Trophoblast cell (in vitro differentiated cells and primary cell): ENCODE data around the gene HEY2.

Experiments
- DNase-seq, 2 donors: peaks; one replicate each; pipeline ENCODE4 v3.0.0-alpha.2; 2016
- H2AFZ ChIP-seq: 2 replicates; pipeline ENCODE4 v1.6.1; 2013; ENCODE audit warnings: low read length, moderate library complexity, mild to moderate bottlenecking; ENCODE audit not compliant: insufficient read depth, poor library complexity
- H2AK5ac ChIP-seq: 2 replicates; pipeline ENCODE4 v1.6.1; 2013; ENCODE audit warnings: mild to moderate bottlenecking, low read length
- H2BK120ac ChIP-seq: 2 replicates; pipeline ENCODE4 v1.6.1; 2013; ENCODE audit warnings: low read length, mild to moderate bottlenecking, moderate library complexity; ENCODE audit not compliant: insufficient read depth, poor library complexity
- H2BK12ac ChIP-seq: 2 replicates; pipeline ENCODE4 v1.6.1; 2013; ENCODE audit warnings: mild to moderate bottlenecking, low read length, moderate library complexity
- H2BK5ac ChIP-seq: 2 replicates; pipeline ENCODE4 v1.6.1; 2013; ENCODE audit warnings: low read length, low read depth, moderate library complexity, mild to moderate bottlenecking; ENCODE audit not compliant: poor library complexity
- H3K14ac ChIP-seq: 2 replicates; pipeline ENCODE4 v1.6.1; 2013; ENCODE audit warnings: mild to moderate bottlenecking, low read length
- H3K18ac ChIP-seq: 2 replicates; pipeline ENCODE4 v1.6.1; 2013; ENCODE audit warnings: mild to moderate bottlenecking, low read length
- H3K23ac ChIP-seq: 2 replicates; pipeline ENCODE4 v1.6.1; 2013; ENCODE audit warnings: low read length
- H3K27ac ChIP-seq: 2 replicates; pipeline ENCODE4 v1.5.1; 2013; ENCODE audit warnings: low read depth, mild to moderate bottlenecking, inconsistent platforms, low read length, moderate library complexity
- H3K27me3 ChIP-seq: 2 replicates; pipeline ENCODE4 v1.6.1; 2013; ENCODE audit warnings: inconsistent platforms, mild to moderate bottlenecking, low read length, moderate library complexity; ENCODE audit not compliant: insufficient read depth
- H3K36me3 ChIP-seq, 2 experiments: 1 replicate in 1 of 2; 2 replicates in 1 of 2; pipeline ENCODE4 v1.6.1; 2013; ENCODE audit warnings: low read length in 2 of 2, mild to moderate bottlenecking in 2 of 2, moderate library complexity in 1 of 2; ENCODE audit not compliant: insufficient read depth in 2 of 2, control insufficient read depth in 1 of 2
- H3K4ac ChIP-seq: 2 replicates; pipeline ENCODE4 v1.6.1; 2013; ENCODE audit warnings: low read depth, mild to moderate bottlenecking, low read length, moderate library complexity
- H3K4me1 ChIP-seq, 2 experiments: 1 replicate in 1 of 2; 2 replicates in 1 of 2; pipeline ENCODE4 v1.6.1; 2013; ENCODE audit warnings: low read length in 2 of 2, mild to moderate bottlenecking in 2 of 2, moderate library complexity in 1 of 2; ENCODE audit not compliant: insufficient read depth in 2 of 2, control insufficient read depth in 1 of 2
- H3K4me2 ChIP-seq: 2 replicates; pipeline ENCODE4 v1.6.1; 2013; ENCODE audit warnings: inconsistent platforms, mild to moderate bottlenecking, low read length, moderate library complexity
- H3K4me3 ChIP-seq: 2 replicates; pipeline ENCODE4 v1.5.1; 2013; ENCODE audit warnings: mild to moderate bottlenecking, low read depth, low read length, inconsistent platforms
- H3K79me1 ChIP-seq: one replicate; pipeline ENCODE4 v1.6.1; 2013; ENCODE audit warnings: low read length
- H3K79me2 ChIP-seq: 2 replicates; pipeline ENCODE4 v1.6.1; 2013; ENCODE audit warnings: low read length, mild to moderate bottlenecking; ENCODE audit not compliant: control insufficient read depth, insufficient read depth, poor library complexity
- H3K9ac ChIP-seq: 2 replicates; pipeline ENCODE4 v1.6.1; 2013; ENCODE audit warnings: mild to moderate bottlenecking, low read length
- H3K9me3 ChIP-seq: 2 replicates; pipeline ENCODE4 v1.6.1; 2013; ENCODE audit warnings: low read depth, mild to moderate bottlenecking, control low read depth, inconsistent platforms, low read length; ENCODE audit not compliant: insufficient read depth
- H4K12ac ChIP-seq: 2 replicates; pipeline ENCODE4 v1.6.1; 2013; ENCODE audit warnings: low read depth, mild to moderate bottlenecking, low read length, moderate library complexity
- H4K8ac ChIP-seq: 2 replicates; pipeline ENCODE4 v1.6.1; 2013; ENCODE audit warnings: low read depth, mild to moderate bottlenecking, low read length, moderate library complexity
- H4K91ac ChIP-seq: one replicate; pipeline ENCODE4 v1.6.1; 2013; ENCODE audit warnings: low read depth, mild to moderate bottlenecking, low read length, moderate library complexity
- WGBS: extraction: QIAGEN DNeasy Blood & Tissue Kit; methylation state at CpG from one replicate; pipeline ENCODE4 v1.1.7; 2013; ENCODE audit warnings: missing lambda C conversion rate; ENCODE audit not compliant: insufficient read length, insufficient coverage; ENCODE audit errors: extremely low coverage; 5-methylcytosine and 5-hydroxymethylcytosine counted together

Gene HEY2

GRCh38 chr6:125707615-125708243 lies 41.7 kb upstream of the HEY2 start:
- Histone ChIP-seq H3K9ac (no peak overlapping the region), H3K27ac (no peak overlapping the region), H4K8ac (no peak overlapping the region), H2AFZ (no peak overlapping the region), H4K12ac (no peak overlapping the region), H3K4me1 (no peaks in the 10 kb centered on the region), H3K4me3 (no peak overlapping the region), H2BK5ac (no peak overlapping the region), H3K79me1 (no peaks in the 10 kb centered on the region), H2AK5ac (no peak overlapping the region), H2BK120ac (no peak overlapping the region), H3K9me3 (no peaks in the 10 kb centered on the region), H4K91ac (no peak overlapping the region), H3K23ac (no peak overlapping the region), H3K14ac (no peak overlapping the region), H3K4me2 (no peak overlapping the region), H3K18ac (no peak overlapping the region), H3K79me2 (no peaks in the 10 kb centered on the region), H3K4ac (no peak overlapping the region), H3K27me3 (no peaks in the 10 kb centered on the region), H2BK12ac (no peak overlapping the region), H3K36me3 (peaks cover 0 to 2% of the 10 kb centered on the region in 2 experiments)
- WGBS = no CpG with 5 or more reads among the region's 4 CpGs
- no peak for DNase-seq

GRCh38 chr6:125711013-125711675 lies 38.3 kb upstream of the HEY2 start:
- Histone ChIP-seq H3K4me2 (no peak overlapping the region), H3K27ac (no peak overlapping the region), H3K4me3 (no peak overlapping the region), H2BK12ac (no peak overlapping the region), H3K14ac (no peak overlapping the region), H3K79me1 (peaks cover 3% of the 10 kb centered on the region), H3K18ac (no peak overlapping the region), H3K4me1 (no peaks in the 10 kb centered on the region), H4K91ac (no peak overlapping the region), H3K23ac (no peak overlapping the region), H2BK120ac (no peak overlapping the region), H4K12ac (no peak overlapping the region), H2BK5ac (no peak overlapping the region), H3K9ac (no peak overlapping the region), H3K79me2 (no peaks in the 10 kb centered on the region), H3K36me3 (peaks cover 0 to 2% of the 10 kb centered on the region in 2 experiments), H4K8ac (no peak overlapping the region), H3K4ac (no peak overlapping the region), H2AFZ (no peak overlapping the region), H2AK5ac (no peak overlapping the region), H3K9me3 (no peaks in the 10 kb centered on the region), H3K27me3 (no peaks in the 10 kb centered on the region)
- no CpG with 5 or more reads among the region's 4 CpGs for WGBS
- DNase-seq = no peak

GRCh38 chr6:125714441-125715090 lies 34.9 kb upstream of the HEY2 start:
- Histone ChIP-seq H2AFZ (no peak overlapping the region), H3K9me3 (no peaks in the 10 kb centered on the region), H2BK12ac (peak overlapping the region; percentile 54), H4K12ac (no peak overlapping the region), H3K27ac (no peak overlapping the region), H3K23ac (no peak overlapping the region), H4K91ac (peak overlapping the region; percentile 70), H3K4me2 (no peak overlapping the region), H2BK120ac (peak overlapping the region; percentile 38), H3K18ac (no peak overlapping the region), H3K9ac (no peak overlapping the region), H4K8ac (no peak overlapping the region), H3K79me1 (peaks cover 3% of the 10 kb centered on the region), H3K27me3 (no peaks in the 10 kb centered on the region), H3K4me1 (no peaks in the 10 kb centered on the region), H2AK5ac (peak overlapping the region; percentile 64), H3K79me2 (no peaks in the 10 kb centered on the region), H2BK5ac (no peak overlapping the region), H3K4ac (no peak overlapping the region), H3K4me3 (no peak overlapping the region), H3K36me3 (peaks cover 0 to 2% of the 10 kb centered on the region in 2 experiments), H3K14ac (peak overlapping the region; percentile 29)
- DNase-seq = no peak
- WGBS = no CpG with 5 or more reads among the region's 2 CpGs

- no peaks in the 10 kb centered on the region for H3K4me1 ChIP-seq
- WGBS = no CpG with 5 or more reads among the region's 2 CpGs
Observed at GRCh38 chr6:125717120-125717731, 32.2 kb upstream of the HEY2 start.

More at GRCh38 chr6:125717120-125717731, 32.2 kb upstream of the HEY2 start:
- Histone ChIP-seq H3K9ac (no peak overlapping the region), H3K4me2 (no peak overlapping the region), H4K91ac (no peak overlapping the region), H3K9me3 (no peaks in the 10 kb centered on the region), H4K12ac (no peak overlapping the region), H3K14ac (no peak overlapping the region), H4K8ac (no peak overlapping the region), H2BK12ac (no peak overlapping the region), H3K79me2 (no peaks in the 10 kb centered on the region), H3K36me3 (no peaks in the 10 kb centered on the region), H3K27ac (no peak overlapping the region), H2BK120ac (no peak overlapping the region), H3K18ac (no peak overlapping the region), H3K23ac (no peak overlapping the region), H3K79me1 (peaks cover 3% of the 10 kb centered on the region), H2AFZ (no peak overlapping the region), H3K4me3 (no peak overlapping the region), H3K4ac (no peak overlapping the region), H2BK5ac (no peak overlapping the region), H2AK5ac (no peak overlapping the region), H3K27me3 (no peaks in the 10 kb centered on the region)
- DNase-seq = no peak
